K562 (cell line): ENCODE data around the gene LHPP. TPM values are rescaled to one million over a fixed set of nuclear protein-coding genes. Genes with fewer than 3 reads are reported as not detected.

Experiments
- ATAC-seq: fragments of 200-7000 bp; cut with Tn5 transposase; 3 replicates; pipeline ENCODE4 v1.9.1; 2020; ENCODE audit warnings: moderate library complexity
- BruUV-seq: library from RNA; stranded (reverse); fragments of 400-500 nt; replicated peaks from 2 replicates; lab custom pipeline; 2021; lab: Mats Ljungman, UMichigan
- CTCF ChIA-PET: fragments of 300-600 bp; formaldehyde crosslinking; extraction: SDS; loops from one replicate; lab custom pipeline; 2021; ENCODE audit warnings: low intra/inter-chr PET ratio; lab: Yijun Ruan, JAX
- POLR2A ChIA-PET: fragments of 300-600, 350-650 bp; sonication (Branson Sonifier 250); formaldehyde crosslinking; extraction: SDS; loops from one replicate; lab custom pipeline; 2021; ENCODE audit warnings: antibody characterized with exemption, inconsistent platforms; lab: Yijun Ruan, JAX
- DNase-seq, 4 experiments: peaks; one replicate each; pipeline versions ENCODE4 v3.0.0 to v3.0.0-alpha.2; 2011 to 2018; ENCODE audit warnings: low spot score in 3 of 4, mixed read lengths in 3 of 4; ENCODE audit errors: extremely low read depth in 1 of 4
- FAIRE-seq: peaks from 2 replicates; lab custom pipeline; 2011; peaks lifted over from hg19 to GRCh38; lab: Jason Lieb, UNC
- H2AFZ ChIP-seq: 2 replicates; pipeline ENCODE4 v1.6.0; 2011; ENCODE audit warnings: low read depth, low read length, control low read depth, inconsistent platforms
- H3K27ac ChIP-seq: fragments of 200-600 bp; 3 replicates; pipeline ENCODE4 v1.8.0; 2011; ENCODE audit warnings: low read depth, mild to moderate bottlenecking, control low read depth, inconsistent platforms, low read length, moderate library complexity, mixed read lengths; ENCODE audit errors: extremely low read depth
- H3K27me3 ChIP-seq, 2 experiments: fragments of 300-600 bp in 1 of 2; 2 replicates in 1 of 2; 3 replicates in 1 of 2; pipeline versions ENCODE4 v1.6.0 to v1.8.0; 2011; ENCODE audit warnings: inconsistent platforms in 2 of 2, low read length in 2 of 2, mild to moderate bottlenecking in 1 of 2, mixed read lengths in 1 of 2, moderate library complexity in 1 of 2; ENCODE audit not compliant: control insufficient read depth in 2 of 2, insufficient read depth in 2 of 2
- H3K36me3 ChIP-seq: fragments of 300-600 bp; 3 replicates; pipeline ENCODE4 v1.8.0; 2011; ENCODE audit warnings: mild to moderate bottlenecking, low read length, inconsistent platforms; ENCODE audit not compliant: control insufficient read depth, insufficient read depth
- H3K4me1 ChIP-seq, 2 experiments: fragments of 200-600 bp in 1 of 2; replicated peaks in 1 of 2; 2 replicates in 1 of 2; 3 replicates in 1 of 2; pipeline versions ENCODE4 v1.5.1 to v1.8.0; 2011; ENCODE audit warnings: inconsistent platforms in 2 of 2, low read length in 2 of 2, mild to moderate bottlenecking in 1 of 2, mixed read lengths in 1 of 2, moderate library complexity in 1 of 2; ENCODE audit not compliant: control insufficient read depth in 2 of 2, insufficient read depth in 2 of 2
- H3K4me2 ChIP-seq: 2 replicates; pipeline ENCODE4 v1.6.1; 2011; ENCODE audit warnings: low read length, control low read depth, inconsistent platforms, mixed read lengths; ENCODE audit not compliant: insufficient read depth
- H3K4me3 ChIP-seq: fragments of 200-600 bp; sonication (generic), shearing (Covaris generic); 2 replicates; pipeline ENCODE4 v1.5.1; 2016; ENCODE audit warnings: control low read depth, inconsistent platforms
- H3K79me2 ChIP-seq: fragments of 200-600 bp; 3 replicates; pipeline ENCODE4 v1.8.0; 2011; ENCODE audit warnings: low read length, inconsistent platforms; ENCODE audit not compliant: control insufficient read depth, insufficient read depth
- H3K9ac ChIP-seq, 2 experiments: 2 replicates each; pipeline versions ENCODE4 v1.6.0 to v1.6.1; 2011; ENCODE audit warnings: low read depth in 2 of 2, low read length in 2 of 2, control low read depth in 1 of 2, inconsistent platforms in 1 of 2, mild to moderate bottlenecking in 1 of 2, mixed read lengths in 1 of 2; ENCODE audit not compliant: insufficient read depth in 1 of 2
- H3K9me1 ChIP-seq: one replicate; pipeline ENCODE4 v1.6.0; 2011; ENCODE audit warnings: inconsistent platforms, mild to moderate bottlenecking, low read length, moderate library complexity; ENCODE audit not compliant: control insufficient read depth, insufficient read depth
- H3K9me3 ChIP-seq: replicated peaks from 2 replicates; pipeline ENCODE4 v1.5.1; 2011; ENCODE audit warnings: low read depth, low read length, inconsistent platforms; ENCODE audit not compliant: control insufficient read depth, insufficient read depth
- H4K20me1 ChIP-seq: replicated peaks from 2 replicates; pipeline ENCODE4 v1.6.1; 2011; ENCODE audit warnings: low read length, inconsistent platforms, mixed read lengths; ENCODE audit not compliant: control insufficient read depth, insufficient read depth
- ATF4 ChIP-seq: fragments of 450-650 bp; formaldehyde crosslinking; IDR thresholded peaks from 2 replicates; pipeline ENCODE4 v1.4.0; 2022; ENCODE audit warnings: mild to moderate bottlenecking, moderate library complexity
- CBFA2T3 ChIP-seq: fragments of 450-650 bp; IDR thresholded peaks from 2 replicates; pipeline ENCODE4 v1.6.1; 2017
- EP400 ChIP-seq: fragments of 450-650 bp; IDR thresholded peaks from 2 replicates; pipeline ENCODE4 v1.6.1; 2017; ENCODE audit warnings: antibody characterized with exemption, mild to moderate bottlenecking, moderate library complexity
- L3MBTL2 ChIP-seq: fragments of 450-650 bp; IDR thresholded peaks from 2 replicates; pipeline ENCODE4 v1.6.1; 2016; ENCODE audit warnings: mild to moderate bottlenecking, moderate library complexity
- MEIS2 ChIP-seq: fragments of 450-650 bp; IDR thresholded peaks from 2 replicates; pipeline ENCODE4 v1.6.1; 2014; ENCODE audit warnings: mild to moderate bottlenecking; ENCODE audit not compliant: partially characterized antibody
- MXI1 ChIP-seq: IDR thresholded peaks from 2 replicates; pipeline ENCODE4 v1.6.1; 2011; ENCODE audit warnings: low read depth, mild to moderate bottlenecking, improper control_type of control experiment, low read length
- TOE1 ChIP-seq, 2 experiments: fragments of 450-650 bp in 1 of 2; sonication (generic) in 1 of 2; formaldehyde crosslinking in 1 of 2; IDR thresholded peaks; 2 replicates each; pipeline versions ENCODE4 v1.7.1 to v1.8.0; 2016 to 2022; ENCODE audit warnings: borderline replicate concordance in 2 of 2, mild to moderate bottlenecking in 2 of 2, antibody characterized with exemption in 1 of 2, inconsistent platforms in 1 of 2, low read depth in 1 of 2, missing genetic modification reagents in 1 of 2, moderate library complexity in 1 of 2
- ZBTB1 ChIP-seq: sonication (generic); formaldehyde crosslinking; IDR thresholded peaks from 2 replicates; pipeline ENCODE4 v1.8.1; 2023; ENCODE audit warnings: missing genetic modification reagents, low read depth, mild to moderate bottlenecking, borderline replicate concordance
- ZBTB9 ChIP-seq: fragments of 450-650 bp; formaldehyde crosslinking; IDR thresholded peaks from 2 replicates; pipeline ENCODE4 v1.4.0; 2020; ENCODE audit warnings: mild to moderate bottlenecking, moderate library complexity
- ZFP30 ChIP-seq: fragments of 250-450 bp; sonication (Bioruptor Pico); IDR thresholded peaks from 2 replicates; pipeline ENCODE4 v1.8.0; 2022; ENCODE audit warnings: moderate library complexity, mild to moderate bottlenecking, inconsistent platforms, borderline replicate concordance
- ZNF134 ChIP-seq: fragments of 250-450 bp; sonication (Bioruptor Pico); conservative IDR thresholded peaks from 2 replicates; pipeline ENCODE4 v1.4.0; 2020
- WGBS: fragments of 100-300 bp; shearing (Covaris generic); methylation state at CpG from one replicate; pipeline ENCODE4 v1.1.6; 2016; ENCODE audit warnings: low coverage, mixed read lengths; ENCODE audit not compliant: insufficient coverage; ENCODE audit errors: missing lambda C conversion rate; 5-methylcytosine and 5-hydroxymethylcytosine counted together
- in situ Hi-C: fragments of 300-500 bp; cut with MboI; formaldehyde crosslinking; loops from 4 replicates; pipeline ENCODE4 v1.15.0; 2018; ENCODE audit warnings: inconsistent platforms, mixed read lengths
- intact Hi-C: fragments of 100-400 bp; cut with micrococcal nuclease; formaldehyde crosslinking; loops from 2 replicates; pipeline ENCODE4 v1.14.2; 2022
- polyA plus RNA-seq, 8 experiments: library from polyadenylated mRNA; depleted of rRNA in 4 of 8; stranded (reverse) in 5 of 8; unstranded in 3 of 8; fragments of >200 nt; fragmentation: Nextera tagmentation in 2 of 8; fragmentation: Illumina TruSeq in 1 of 8; extraction: Ambion mirVana in 2 of 8; extraction: Trizol in 1 of 8; gene quantifications; 2 replicates each; pipeline versions ENCODE4 v1.2.1 to v1.2.3, GENCODE V29; 2011 to 2014; ENCODE audit warnings: inconsistent platforms in 1 of 8, missing spikeins in 1 of 8
- total RNA-seq, 7 experiments: library from RNA; depleted of rRNA in 6 of 7; stranded (reverse); fragments of >200 nt in 6 of 7; fragmentation: Illumina TruSeq in 2 of 7; extraction: Trizol in 2 of 7; gene quantifications; 2 replicates each; pipeline versions ENCODE4 v1.2.1 to v1.2.3, GENCODE V29; 2011 to 2021; ENCODE audit warnings: low replicate concordance in 1 of 7

Gene LHPP
- total and polyA plus RNA-seq, 9 of the 15 experiments (the other 6 are each of a cell fraction or from before 2014, with no cell fraction given): 0.34 to 7.4 (median 3.0) TPM

GRCh38 chr10:124473070-124473469 is 11.4 kb downstream of the LHPP start:
- TF ChIP-seq TOE1 (IDR thresholded peaks at IDR 0.05; ENCODE audit: borderline replicate concordance): no peak
- TF ChIP-seq TOE1 (CRISPR knock-in tag; IDR thresholded peaks at IDR 0.05; ENCODE audit: borderline replicate concordance, low read depth): no peak
- TF ChIP-seq EP400: no peak
- TF ChIP-seq MEIS2: no peak
- TF ChIP-seq ZNF134 (CRISPR knock-in tag): no peak
- TF ChIP-seq MXI1: no peak
- no peak for TF ChIP-seq ZBTB1
- TF ChIP-seq CBFA2T3: no peak
- no peak for TF ChIP-seq ZFP30 (CRISPR knock-in tag)
- TF ChIP-seq ATF4 (CRISPR knock-in tag): no peak
- TF ChIP-seq L3MBTL2: no peak
- no peak for TF ChIP-seq ZBTB9 (CRISPR knock-in tag)
- ChIA-PET CTCF (no interaction called here), POLR2A (interaction anchor here (1.3 to 1.5 kb wide), 2 partner anchors 10 to 13 kb away, joined by 3 to 8 read pairs; no protein-coding TSS in a partner anchor)
- Histone ChIP-seq H3K36me3 (no peaks in the 10 kb centered on the region), H3K4me3 (no peak overlapping the region), H4K20me1 (no peaks in the 10 kb centered on the region), H3K79me2 (no peaks in the 10 kb centered on the region), H3K9me1 (no peaks in the 10 kb centered on the region), H3K4me2 (no peak overlapping the region), H2AFZ (no peak overlapping the region), H3K9me3 (no peaks in the 10 kb centered on the region), H3K9ac (no peak overlapping the region), H3K27me3 (no peaks in the 10 kb centered on the region), H3K27ac (no peak overlapping the region), H3K4me1 (peaks cover 2 to 23% of the 10 kb centered on the region in 2 experiments; a peak in 4 of 5 replicates)
- no peak for DNase-seq
- WGBS: 41% methylated on average over 3 of the region's 3 CpGs
- no TSS peak for BruUV-seq
- no peak for FAIRE-seq
- ATAC-seq: no peak
- in situ Hi-C loops: no loop called here
- intact Hi-C loops: no loop called here
